Esophagus squamous epithelium (tissue), 5 donors: ENCODE results near the gene NOXO1. TPM values are rescaled to one million over a fixed set of nuclear protein-coding genes. Genes with fewer than 3 reads are reported as not detected.

ENCODE experiments used
- DNase-seq: peaks from one replicate; lab custom pipeline; 2025; lab: John Stamatoyannopoulos, UW
- H3K27ac ChIP-seq, 4 donors: fragments of 200-600 bp; sonication (generic); one replicate each; pipeline ENCODE4 v1.5.1; 2016 to 2019; ENCODE audit warnings: mild to moderate bottlenecking in 1 of 4
- H3K27me3 ChIP-seq, 4 donors: fragments of 200-600 bp; sonication (generic); 1 replicate in 3 of 4; 2 replicates in 1 of 4; pipeline versions ENCODE4 v1.5.1 to v1.6.0; 2017 to 2021; ENCODE audit warnings: antibody characterized with exemption in 1 of 4
- H3K36me3 ChIP-seq, 3 donors: fragments of 200-600 bp; sonication (generic); one replicate each; pipeline ENCODE4 v1.5.1; 2016 to 2019
- H3K4me1 ChIP-seq, 3 donors: fragments of 200-600 bp; sonication (generic); one replicate each; pipeline ENCODE4 v1.5.1; 2017 to 2019
- H3K4me3 ChIP-seq, 4 donors: fragments of 200-600 bp; sonication (generic); 1 replicate in 3 of 4; 2 replicates in 1 of 4; pipeline ENCODE4 v1.5.1; 2016 to 2019; ENCODE audit warnings: mild to moderate bottlenecking in 2 of 4, moderate library complexity in 1 of 4
- H3K9me3 ChIP-seq, 3 donors: fragments of 200-600 bp; sonication (generic); one replicate each; pipeline ENCODE4 v1.5.1; 2016 to 2019
- POLR2A ChIP-seq, 4 donors: fragments of 450-650 bp; IDR thresholded peaks; one replicate each; pipeline ENCODE4 v1.6.1; 2017; ENCODE audit warnings: antibody characterized with exemption in 4 of 4, mild to moderate bottlenecking in 4 of 4, moderate library complexity in 3 of 4
- WGBS, 2 donors: methylation state at CpG; one replicate each; pipeline ENCODE4 v1.1.5; 2018; 5-methylcytosine and 5-hydroxymethylcytosine counted together
- intact Hi-C: fragments of 100-400 bp; cut with DNase I; formaldehyde crosslinking; loops from one replicate; pipeline ENCODE4 v1.15.0; 2022
- total RNA-seq, 4 donors: library from RNA; depleted of rRNA; stranded (reverse); fragments of >200 nt; gene quantifications; one replicate each; pipeline ENCODE4 v1.1.0, GENCODE V29; 2016
- TF ChIP-seq, protein P1 (sequence below), 6 experiments: fragments of 450-650 bp in 4 of 6; fragments of 200-600 bp in 2 of 6; sonication (generic) in 2 of 6; IDR thresholded peaks; one replicate each; pipeline ENCODE4 v1.5.1; 2016 to 2019; ENCODE audit warnings: antibody characterized with exemption in 6 of 6, mild to moderate bottlenecking in 4 of 6, moderate library complexity in 4 of 6
- donor health status: DM: yes; HTN: yes; CAD: no.

NOXO1 gene
- total RNA-seq, 4 donors from 2014 or later: 0.38 to 4.2 (median 1.8) TPM

DNA sequence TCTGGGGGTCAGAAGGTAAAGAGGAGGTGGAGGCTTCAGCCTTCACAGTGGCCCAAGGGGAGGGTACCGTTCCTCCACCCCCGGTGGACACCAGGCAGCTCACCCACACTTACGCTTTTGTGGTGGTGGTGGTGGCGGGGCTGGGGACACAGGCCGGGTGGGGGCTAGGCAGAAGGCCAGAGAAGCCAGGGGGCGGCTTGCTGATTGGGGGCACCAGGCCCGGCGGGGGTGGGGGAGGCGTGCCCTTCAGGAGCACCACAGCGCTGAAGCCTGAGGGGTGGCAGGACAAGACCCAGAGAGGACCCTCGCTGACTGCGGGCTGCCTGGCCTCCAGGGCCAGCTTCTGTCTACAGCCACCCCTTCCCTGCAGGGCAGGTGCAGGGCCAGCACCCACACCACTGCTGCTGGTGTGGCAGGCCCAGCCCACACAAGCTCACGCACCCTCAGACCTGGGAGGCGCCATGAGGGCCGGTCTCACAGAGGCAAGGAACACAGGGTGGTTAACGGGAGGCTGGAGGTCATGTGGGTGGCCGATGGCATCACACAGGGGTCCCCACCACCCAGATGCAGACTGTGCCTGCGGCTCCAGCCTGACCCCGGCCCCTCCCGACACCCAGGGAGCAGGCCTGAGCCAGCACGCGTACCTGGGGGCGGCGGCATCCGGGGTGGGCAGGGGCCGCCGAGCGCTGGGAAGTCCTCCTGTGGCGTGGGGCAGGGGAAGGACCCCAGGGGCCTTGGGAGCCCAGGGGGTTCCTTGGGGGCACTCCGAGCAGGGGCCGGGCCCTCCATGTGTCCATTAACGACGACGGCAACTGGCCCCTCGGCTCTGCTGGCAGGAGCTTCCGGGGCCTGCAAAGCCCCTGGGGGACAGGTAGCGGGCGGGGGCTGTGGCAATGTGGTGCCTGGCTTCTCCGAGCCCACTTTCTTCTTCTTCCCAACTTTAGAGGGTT lies 17.9 kb upstream of the NOXO1 start:
- Histone ChIP-seq H3K27ac (peak overlapping the region in 2 of 4 donors; percentile 34 to 81), H3K9me3 (no peaks in the 10 kb centered on the region), H3K4me1 (peaks cover 2 to 34% (median 14%) of the 10 kb centered on the region in 3 donors), H3K27me3 (no peaks in the 10 kb centered on the region), H3K36me3 (peaks cover 47 to 76% (median 51%) of the 10 kb centered on the region in 3 donors), H3K4me3 (no peak overlapping the region)
- 92 to 97% methylated on average over 5 to 10 of the region's 39 CpGs for WGBS, 2 donors
- DNase-seq: no peak
- intact Hi-C loops: no loop called here
- TF ChIP-seq POLR2A (IDR thresholded peaks at IDR 0.05): no peak
- TF ChIP-seq, protein P1, sequence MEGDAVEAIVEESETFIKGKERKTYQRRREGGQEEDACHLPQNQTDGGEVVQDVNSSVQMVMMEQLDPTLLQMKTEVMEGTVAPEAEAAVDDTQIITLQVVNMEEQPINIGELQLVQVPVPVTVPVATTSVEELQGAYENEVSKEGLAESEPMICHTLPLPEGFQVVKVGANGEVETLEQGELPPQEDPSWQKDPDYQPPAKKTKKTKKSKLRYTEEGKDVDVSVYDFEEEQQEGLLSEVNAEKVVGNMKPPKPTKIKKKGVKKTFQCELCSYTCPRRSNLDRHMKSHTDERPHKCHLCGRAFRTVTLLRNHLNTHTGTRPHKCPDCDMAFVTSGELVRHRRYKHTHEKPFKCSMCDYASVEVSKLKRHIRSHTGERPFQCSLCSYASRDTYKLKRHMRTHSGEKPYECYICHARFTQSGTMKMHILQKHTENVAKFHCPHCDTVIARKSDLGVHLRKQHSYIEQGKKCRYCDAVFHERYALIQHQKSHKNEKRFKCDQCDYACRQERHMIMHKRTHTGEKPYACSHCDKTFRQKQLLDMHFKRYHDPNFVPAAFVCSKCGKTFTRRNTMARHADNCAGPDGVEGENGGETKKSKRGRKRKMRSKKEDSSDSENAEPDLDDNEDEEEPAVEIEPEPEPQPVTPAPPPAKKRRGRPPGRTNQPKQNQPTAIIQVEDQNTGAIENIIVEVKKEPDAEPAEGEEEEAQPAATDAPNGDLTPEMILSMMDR (IDR thresholded peaks at IDR 0.05): no peak

DNA sequence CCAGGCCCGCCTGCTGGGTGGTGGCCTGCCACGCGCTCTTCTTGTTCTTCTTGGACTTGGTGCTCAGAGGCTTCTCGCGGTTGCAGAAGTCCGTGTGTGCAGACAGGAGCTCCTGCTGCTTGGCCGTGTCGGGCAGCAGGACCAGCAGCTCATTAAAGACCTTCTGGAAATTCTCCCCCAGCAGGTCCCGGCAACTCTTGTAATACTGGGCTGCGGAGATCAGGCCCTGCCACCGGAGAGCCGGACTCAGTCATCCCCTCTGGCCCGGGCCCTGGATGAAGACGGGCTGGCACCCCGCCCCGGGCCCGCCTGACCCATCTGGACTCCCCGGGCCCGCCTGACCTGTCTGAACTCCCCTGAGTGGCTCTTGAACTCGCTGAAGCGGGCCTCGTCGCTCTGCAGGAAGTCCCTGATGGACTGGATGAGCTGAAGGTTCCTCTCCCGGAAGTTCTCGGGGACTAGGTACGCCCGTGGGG lies 17.1 kb upstream of the NOXO1 start:
- H3K36me3 ChIP-seq: peaks cover 47 to 73% (median 51%) of the 10 kb centered on the region in 3 donors
- TF ChIP-seq POLR2A (IDR thresholded peaks at IDR 0.05): no peak
- TF ChIP-seq, protein P1 (IDR thresholded peaks at IDR 0.05): no peak
- H3K4me3 ChIP-seq: no peak overlapping the region
- H3K9me3 ChIP-seq: no peaks in the 10 kb centered on the region
- peaks cover 2 to 34% (median 9%) of the 10 kb centered on the region in 3 donors for H3K4me1 ChIP-seq
- 73 to 100% methylated on average over 3 to 6 of the region's 27 CpGs for WGBS, 2 donors
- H3K27me3 ChIP-seq: no peaks in the 10 kb centered on the region
- H3K27ac ChIP-seq: peak overlapping the region in 3 of 4 donors; percentile 34 to 81 (median 42)
- intact Hi-C loops: no loop called here
- no peak for DNase-seq

DNA sequence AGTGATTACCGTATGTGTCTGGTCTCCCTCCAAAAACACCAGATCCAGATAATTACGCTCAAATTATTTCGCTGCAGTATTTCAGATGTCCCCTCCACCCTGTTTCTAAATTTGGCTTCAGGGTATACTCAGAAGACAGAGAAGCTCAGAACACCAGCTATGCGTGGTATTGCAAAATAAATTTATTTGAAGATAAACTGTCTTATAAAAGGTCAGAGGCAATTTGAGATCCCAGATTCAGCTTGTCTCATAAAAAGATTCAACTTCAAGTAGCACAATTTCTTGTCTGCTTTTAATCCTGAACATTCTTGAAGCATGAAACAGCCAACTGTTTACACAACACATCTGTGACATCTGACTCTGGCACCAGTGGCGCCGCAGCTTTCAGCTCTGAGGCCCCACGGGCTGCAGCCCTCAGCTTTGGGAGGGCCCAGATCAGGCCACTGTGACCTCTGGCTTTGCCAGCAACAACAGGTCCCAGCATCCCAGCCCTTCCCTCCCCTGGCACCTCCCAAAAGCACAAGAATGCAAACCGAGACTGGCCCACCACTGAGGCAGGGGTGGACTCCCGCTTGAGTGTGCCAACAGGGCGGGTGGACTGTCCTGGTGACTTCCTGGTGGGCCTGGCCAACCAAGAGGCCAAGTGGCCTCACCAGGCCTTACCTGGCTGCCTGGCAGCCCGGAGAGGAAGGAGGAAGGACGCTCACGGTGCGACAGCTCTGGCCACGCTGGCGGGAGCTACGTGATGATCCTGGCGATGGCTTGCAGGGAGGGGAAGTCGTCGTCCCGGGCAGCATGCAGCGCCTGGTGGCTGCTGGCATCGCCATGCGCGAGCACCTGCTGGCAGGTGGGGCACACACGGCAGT lies 16.5 kb upstream of the NOXO1 start:
- intact Hi-C loops: no loop called here
- DNase-seq: no peak
- H3K27ac ChIP-seq: peak overlapping the region in 3 of 4 donors; percentile 42 to 83 (median 71)
- H3K4me3 ChIP-seq: no peak overlapping the region
- WGBS, 2 donors: 60 to 73% methylated on average over 6 to 14 of the region's 26 CpGs
- H3K27me3 ChIP-seq: no peaks in the 10 kb centered on the region
- peaks cover 4 to 38% (median 13%) of the 10 kb centered on the region in 3 donors for H3K4me1 ChIP-seq
- peaks cover 44 to 67% (median 46%) of the 10 kb centered on the region in 3 donors for H3K36me3 ChIP-seq
- TF ChIP-seq, protein P1 (IDR thresholded peaks at IDR 0.05): no peak
- no peak for TF ChIP-seq POLR2A (IDR thresholded peaks at IDR 0.05)
- peaks cover 0 to under 1% (median 0%) of the 10 kb centered on the region in 3 donors for H3K9me3 ChIP-seq

DNA sequence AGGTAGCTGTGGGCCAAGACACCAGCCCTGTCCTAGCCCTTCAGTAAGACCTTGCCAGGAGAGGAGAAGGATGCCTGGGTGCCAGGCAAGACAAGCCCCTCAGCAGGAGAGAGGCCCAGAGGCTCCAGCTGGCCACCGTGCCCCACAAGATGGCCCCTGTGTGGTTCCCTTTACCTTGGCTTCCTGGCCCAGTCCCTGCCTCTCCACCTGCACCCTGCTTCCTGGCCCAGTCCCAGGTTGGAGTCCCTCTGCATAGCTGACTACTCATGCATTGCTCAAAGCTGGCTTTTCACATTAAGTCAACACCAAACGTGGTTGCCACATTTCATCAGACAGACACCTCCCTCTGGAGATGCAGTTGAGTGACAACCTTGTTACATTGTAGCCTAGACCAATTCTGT lies 12.5 kb upstream of the NOXO1 start:
- 45 to 60% methylated on average over 2 of the region's 2 CpGs for WGBS, 2 donors
- Histone ChIP-seq H3K27ac (peak overlapping the region; percentile 9 to 46 (median 28)), H3K36me3 (peaks cover 9 to 27% (median 10%) of the 10 kb centered on the region in 3 donors), H3K27me3 (peaks cover 12 to 31% (median 19%) of the 10 kb centered on the region in 4 donors), H3K4me1 (peaks cover 33 to 78% (median 34%) of the 10 kb centered on the region in 3 donors), H3K9me3 (peaks cover 0 to 6% (median 0%) of the 10 kb centered on the region in 3 donors), H3K4me3 (no peak overlapping the region)
- TF ChIP-seq, protein P1 (IDR thresholded peaks at IDR 0.05): no peak
- no peak for TF ChIP-seq POLR2A (IDR thresholded peaks at IDR 0.05)
- intact Hi-C loops: no loop called here
- no peak for DNase-seq
